Heart left ventricle (tissue), 16 donors: Measurements from ENCODE around the gene BCAS1. TPM values are rescaled to one million over a fixed set of nuclear protein-coding genes. Genes with fewer than 3 reads are reported as not detected.

ENCODE experiments used
- ATAC-seq, 4 donors: fragments of 200-7000 bp; cut with Tn5 transposase; one replicate each; pipeline ENCODE4 v1.9.1; 2020 to 2022; ENCODE audit warnings: moderate library complexity in 4 of 4, mild to moderate bottlenecking in 3 of 4, moderate number of reproducible peaks in 1 of 4
- DNase-seq, 5 donors: peaks; one replicate each; pipeline ENCODE4 v3.0.0-alpha.2; 2020
- H3K27ac ChIP-seq, 12 donors: fragments of 200-600 bp; sonication (generic) in 4 of 12; one replicate each; pipeline versions ENCODE4 v1.5.0 to v1.8.0; 2016 to 2022; ENCODE audit warnings: mild to moderate bottlenecking in 2 of 12
- H3K27me3 ChIP-seq, 9 donors: fragments of 200-600 bp; sonication (generic) in 2 of 9; one replicate each; pipeline versions ENCODE4 v1.5.1 to v1.8.0; 2016 to 2022; ENCODE audit warnings: mild to moderate bottlenecking in 3 of 9
- H3K36me3 ChIP-seq, 9 donors: fragments of 200-600 bp; sonication (generic) in 2 of 9; one replicate each; pipeline versions ENCODE4 v1.5.0 to v1.8.0; 2018 to 2022; ENCODE audit warnings: mild to moderate bottlenecking in 2 of 9
- H3K4me1 ChIP-seq, 12 donors: fragments of 200-600 bp; sonication (generic) in 4 of 12; one replicate each; pipeline versions ENCODE4 v1.5.0 to v1.8.0; 2016 to 2022; ENCODE audit warnings: mild to moderate bottlenecking in 3 of 12
- H3K4me3 ChIP-seq, 12 donors: fragments of 200-600 bp; sonication (generic) in 4 of 12; one replicate each; pipeline versions ENCODE4 v1.5.0 to v1.8.0; 2017 to 2022; ENCODE audit warnings: mild to moderate bottlenecking in 9 of 12, moderate library complexity in 4 of 12
- H3K9me3 ChIP-seq, 12 donors: fragments of 200-600 bp; sonication (generic) in 4 of 12; one replicate each; pipeline versions ENCODE4 v1.5.0 to v1.8.0; 2016 to 2022; ENCODE audit warnings: mild to moderate bottlenecking in 1 of 12
- POLR2A ChIP-seq, 2 donors: fragments of 450-650 bp; IDR thresholded peaks; one replicate each; pipeline ENCODE4 v1.6.1; 2017; ENCODE audit warnings: antibody characterized with exemption in 2 of 2, mild to moderate bottlenecking in 2 of 2, moderate library complexity in 2 of 2
- WGBS, 4 donors: extraction: QIAGEN DNeasy Blood & Tissue Kit in 2 of 4; methylation state at CpG; one replicate each; pipeline versions ENCODE4 v1.1.5 to v1.1.7; 2013 to 2018; 5-methylcytosine and 5-hydroxymethylcytosine counted together
- intact Hi-C, 10 donors: fragments of 100-400 bp; cut with DNase I; formaldehyde crosslinking; loops; one replicate each; pipeline versions ENCODE4 v1.11.1 to v1.14.2; 2022
- polyA plus RNA-seq, 2 donors: library from polyadenylated mRNA; stranded (reverse); fragments of 200-250 nt; gene quantifications; one replicate each; pipeline ENCODE4 v1.2.3, GENCODE V29; 2013
- total RNA-seq, 9 donors: library from RNA; depleted of rRNA in 2 of 9; stranded (reverse); fragments of >200 nt in 2 of 9; fragmentation: NEBNext Ultra II Directional in 3 of 9; extraction: Animal tissue kit (Norgen Biotek cat#: 25700) in 3 of 9; gene quantifications; one replicate each; pipeline versions ENCODE4 v1.1.0 to v1.2.4, GENCODE V29; 2016 to 2023
- TF ChIP-seq, protein P1 (sequence below), 12 donors: fragments of 200-600 bp; sonication (generic) in 4 of 12; IDR thresholded peaks; one replicate each; pipeline versions ENCODE4 v1.5.0 to v1.8.0; 2018 to 2022; ENCODE audit warnings: antibody characterized with exemption in 12 of 12, mild to moderate bottlenecking in 5 of 12
- donor health status: ischemic (EF 13 %, LVEDD 7.1; RV severe dilation, severe dysfunction).
- donor health status: healthy with polysubstance abuse.
- donor health status: DM: no; HTN: yes; CAD: no.
- donor health status: DM: no; HTN: no; CAD: no.
- donor health status: ischemic (EF 25% LVEDD 6.9; RV normal size, moderate dysfunction).
- donor health status: ischemic (EF 25% LVEDD 5.7; RV mildly dilated, moderate dysfunction).
- donor health status: healthy.
- donor health status: DM: yes; HTN: yes; CAD: no.
- donor health status: ischemic (EF 35%, LVEDD 5.7; RV mildly dilated, moderate dysfunction).
- donor health status: nonischemic (EF 11% LVEDD 7.7; RV severe dilation, severe dysfunction).
- donor health status: DM: yes; HTN: yes; CAD: no.
- donor health status: PGD.
- donor health status: ischemic (EF 29% LVEDD 5.4; RV normal size, mild dysfunction).
- donor health status: nonischemic (EF 23%, LVEDD 6.1; RV moderate dilation, normal function).

BCAS1 gene
- total and polyA plus RNA-seq, 11 donors: not detected

DNA sequence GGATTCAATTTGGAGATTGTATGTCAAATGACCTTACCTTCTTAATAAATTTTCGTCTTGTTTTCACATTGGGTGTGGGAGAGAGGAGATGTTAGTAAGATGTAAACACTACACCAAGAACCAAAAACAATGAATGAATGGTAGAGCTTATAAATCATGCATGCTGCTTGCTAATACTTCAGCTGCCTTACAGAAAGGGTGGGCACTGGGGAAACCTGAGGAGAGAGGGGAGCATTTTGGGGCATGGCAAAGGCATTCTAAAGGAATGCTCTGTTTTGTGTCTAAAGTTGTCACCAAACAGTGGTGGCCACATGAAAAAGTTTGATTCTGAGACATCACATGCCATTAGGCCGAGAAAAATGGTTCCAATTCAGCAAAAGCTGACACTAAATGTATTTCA is 80.4 kb downstream of the BCAS1 start:
- Histone ChIP-seq H3K27ac (no peak overlapping the region), H3K9me3 (no peaks in the 10 kb centered on the region), H3K27me3 (peaks cover 0 to 16% (median 0%) of the 10 kb centered on the region in 9 donors), H3K4me3 (no peak overlapping the region), H3K4me1 (no peaks in the 10 kb centered on the region), H3K36me3 (no peaks in the 10 kb centered on the region)
- DNase-seq (no peak), ATAC-seq (no peak)
- no peak for TF ChIP-seq POLR2A (IDR thresholded peaks at IDR 0.05)
- TF ChIP-seq, protein P1, sequence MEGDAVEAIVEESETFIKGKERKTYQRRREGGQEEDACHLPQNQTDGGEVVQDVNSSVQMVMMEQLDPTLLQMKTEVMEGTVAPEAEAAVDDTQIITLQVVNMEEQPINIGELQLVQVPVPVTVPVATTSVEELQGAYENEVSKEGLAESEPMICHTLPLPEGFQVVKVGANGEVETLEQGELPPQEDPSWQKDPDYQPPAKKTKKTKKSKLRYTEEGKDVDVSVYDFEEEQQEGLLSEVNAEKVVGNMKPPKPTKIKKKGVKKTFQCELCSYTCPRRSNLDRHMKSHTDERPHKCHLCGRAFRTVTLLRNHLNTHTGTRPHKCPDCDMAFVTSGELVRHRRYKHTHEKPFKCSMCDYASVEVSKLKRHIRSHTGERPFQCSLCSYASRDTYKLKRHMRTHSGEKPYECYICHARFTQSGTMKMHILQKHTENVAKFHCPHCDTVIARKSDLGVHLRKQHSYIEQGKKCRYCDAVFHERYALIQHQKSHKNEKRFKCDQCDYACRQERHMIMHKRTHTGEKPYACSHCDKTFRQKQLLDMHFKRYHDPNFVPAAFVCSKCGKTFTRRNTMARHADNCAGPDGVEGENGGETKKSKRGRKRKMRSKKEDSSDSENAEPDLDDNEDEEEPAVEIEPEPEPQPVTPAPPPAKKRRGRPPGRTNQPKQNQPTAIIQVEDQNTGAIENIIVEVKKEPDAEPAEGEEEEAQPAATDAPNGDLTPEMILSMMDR (IDR thresholded peaks at IDR 0.05): no peak
- 64 to 83% (median 75%) methylated on average over 2 of the region's 2 CpGs for WGBS, 4 donors
- intact Hi-C loops: no loop called here

DNA sequence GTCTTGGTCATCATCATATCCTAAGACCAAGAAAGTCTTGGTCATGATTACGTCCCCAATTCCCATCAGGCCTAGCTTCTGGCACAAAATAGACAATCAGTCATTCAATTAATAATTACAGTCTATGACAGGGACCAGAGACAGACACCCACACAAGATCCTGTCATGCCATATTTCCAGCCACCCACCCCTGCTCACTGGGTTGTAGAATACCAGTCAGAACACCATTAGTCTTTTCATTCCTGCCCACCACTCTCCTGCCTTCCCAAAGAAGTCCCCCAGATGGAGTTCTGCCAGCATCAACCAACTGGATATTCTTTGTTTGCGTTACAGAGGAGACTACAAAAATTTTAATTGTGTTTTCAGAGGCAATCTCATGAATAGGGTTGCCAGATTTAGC is 81.0 kb downstream of the BCAS1 start:
- no peak for DNase-seq
- WGBS, 4 donors: 79 to 85% (median 84%) methylated on average over 2 of the region's 2 CpGs
- ATAC-seq: no peak
- Histone ChIP-seq H3K4me3 (no peak overlapping the region), H3K27me3 (peaks cover 0 to 16% (median 0%) of the 10 kb centered on the region in 9 donors), H3K4me1 (no peaks in the 10 kb centered on the region), H3K27ac (no peak overlapping the region), H3K9me3 (no peaks in the 10 kb centered on the region), H3K36me3 (no peaks in the 10 kb centered on the region)
- TF ChIP-seq, protein P1 (IDR thresholded peaks at IDR 0.05): no peak
- TF ChIP-seq POLR2A (IDR thresholded peaks at IDR 0.05): no peak
- intact Hi-C loops: no loop called here

DNA sequence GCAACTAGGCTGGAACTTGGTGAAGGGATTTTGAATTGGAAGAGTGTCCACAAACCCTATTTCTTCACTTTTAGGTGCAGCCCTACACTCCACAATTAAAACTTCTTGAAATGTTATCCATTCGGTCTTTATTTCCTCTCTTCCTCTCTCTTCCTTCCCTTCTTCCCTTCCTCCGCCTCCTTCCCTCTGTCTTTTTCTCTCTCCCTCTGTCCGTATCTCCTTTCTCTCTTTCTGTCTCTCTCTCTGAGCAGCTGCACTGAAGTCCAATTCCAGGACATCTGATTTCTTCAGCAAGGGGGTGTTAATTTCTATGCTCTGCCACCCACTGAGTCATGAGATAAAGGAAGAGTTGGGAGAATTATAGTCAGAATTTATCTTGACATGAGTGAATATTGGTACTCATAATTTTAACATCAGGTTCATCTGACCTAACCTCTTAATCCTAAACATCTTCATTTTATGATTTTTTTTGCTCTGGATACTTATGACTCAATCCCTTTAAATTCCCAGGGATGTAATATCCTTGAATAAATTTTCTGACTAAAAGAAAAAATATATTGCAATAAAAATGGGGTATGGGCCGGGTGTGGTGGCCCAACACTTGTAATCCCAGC is 84.2 kb downstream of the BCAS1 start:
- Histone ChIP-seq H3K4me3 (no peak overlapping the region), H3K4me1 (no peaks in the 10 kb centered on the region), H3K36me3 (no peaks in the 10 kb centered on the region), H3K27me3 (peaks cover 0 to 16% (median 0%) of the 10 kb centered on the region in 9 donors), H3K9me3 (no peaks in the 10 kb centered on the region), H3K27ac (no peak overlapping the region)
- no peak for ATAC-seq
- DNase-seq: no peak
- TF ChIP-seq POLR2A (IDR thresholded peaks at IDR 0.05): no peak
- TF ChIP-seq, protein P1 (IDR thresholded peaks at IDR 0.05): no peak
- intact Hi-C loops: no loop called here
- 68 to 77% (median 72%) methylated on average over 4 of the region's 4 CpGs for WGBS, 4 donors

DNA sequence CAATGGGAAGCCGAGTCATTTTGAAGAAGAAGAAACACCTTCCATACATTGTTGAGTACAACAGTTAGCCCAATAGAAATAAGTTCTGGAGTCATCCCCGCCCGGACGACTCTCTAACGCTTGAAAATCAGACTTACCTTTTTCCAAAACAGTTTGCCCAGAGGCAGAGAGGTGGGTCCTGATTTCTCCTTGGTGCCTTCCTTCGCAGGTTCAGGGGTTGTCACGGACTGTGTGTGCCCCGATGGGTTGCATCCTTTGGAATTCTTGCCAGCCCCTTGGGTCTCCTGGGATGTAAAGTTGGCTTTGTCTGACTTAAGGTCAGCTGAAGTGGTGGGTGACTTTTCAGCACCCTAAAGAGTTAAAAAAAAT is 85.3 kb downstream of the BCAS1 start:
- no peaks in the 10 kb centered on the region for H3K9me3 ChIP-seq
- no peak overlapping the region for H3K27ac ChIP-seq
- no peak overlapping the region for H3K4me3 ChIP-seq
- DNase-seq (no peak), ATAC-seq (no peak)
- H3K4me1 ChIP-seq: no peaks in the 10 kb centered on the region
- peaks cover 0 to 16% (median 0%) of the 10 kb centered on the region in 9 donors for H3K27me3 ChIP-seq
- TF ChIP-seq, protein P1 (IDR thresholded peaks at IDR 0.05): no peak
- no peak for TF ChIP-seq POLR2A (IDR thresholded peaks at IDR 0.05)
- whole genome bisulfite sequencing, 4 donors: 86 to 94% (median 90%) methylated on average over 8 of the region's 8 CpGs
- intact Hi-C loops: no loop called here
- no peaks in the 10 kb centered on the region for H3K36me3 ChIP-seq
